Neural progenitor cell (in vitro differentiated cells): ENCODE measurements around the gene KRTDAP. TPM values are rescaled to one million over a fixed set of nuclear protein-coding genes. Genes with fewer than 3 reads are reported as not detected.

ENCODE experiments used
- DNase-seq: peaks from one replicate; pipeline ENCODE4 v3.0.0-alpha.2; 2016; ENCODE audit warnings: low spot score
- H2AFZ ChIP-seq: fragments of 200-600 bp; sonication (generic); replicated peaks from 2 replicates; pipeline ENCODE4 v1.6.1; 2016; ENCODE audit warnings: antibody characterized with exemption
- H3F3A ChIP-seq: fragments of 200-600 bp; sonication (generic); 2 replicates; pipeline ENCODE4 v1.6.1; 2016; ENCODE audit warnings: antibody characterized with exemption, low read depth
- H3K27ac ChIP-seq: fragments of 200-600 bp; sonication (generic); 2 replicates; pipeline ENCODE4 v1.5.1; 2016; ENCODE audit warnings: mild to moderate bottlenecking
- H3K27me3 ChIP-seq: fragments of 200-600 bp; sonication (generic); 2 replicates; pipeline ENCODE4 v1.6.1; 2016; ENCODE audit warnings: mild to moderate bottlenecking, moderate library complexity
- H3K36me3 ChIP-seq: fragments of 200-600 bp; sonication (generic); 2 replicates; pipeline ENCODE4 v1.5.1; 2016
- H3K4me1 ChIP-seq: fragments of 200-600 bp; sonication (generic); 2 replicates; pipeline ENCODE4 v1.6.1; 2016; ENCODE audit warnings: mixed run types
- H3K4me2 ChIP-seq: fragments of 200-600 bp; sonication (generic); 2 replicates; pipeline ENCODE4 v1.6.1; 2016
- H3K4me3 ChIP-seq: fragments of 200-600 bp; sonication (generic); 2 replicates; pipeline ENCODE4 v1.5.1; 2016
- H3K79me2 ChIP-seq: fragments of 200-600 bp; sonication (generic); 2 replicates; pipeline ENCODE4 v1.6.1; 2016; ENCODE audit warnings: low read depth
- H3K9ac ChIP-seq: fragments of 200-600 bp; sonication (generic); 2 replicates; pipeline ENCODE4 v1.6.1; 2016
- H3K9me3 ChIP-seq: fragments of 200-600 bp; sonication (generic); 2 replicates; pipeline ENCODE4 v1.5.1; 2016; ENCODE audit warnings: low read depth
- H4K20me1 ChIP-seq: fragments of 200-600 bp; sonication (generic); 2 replicates; pipeline ENCODE4 v1.6.1; 2016; ENCODE audit warnings: low read depth
- H3K27ac Mint-ChIP-seq: 3 replicates; pipeline ENCODE4 v1.8.0; 2021; ENCODE audit warnings: mixed read lengths
- H3K27me3 Mint-ChIP-seq: 2 replicates; pipeline ENCODE4 v1.8.0; 2022; ENCODE audit warnings: low read depth, mild to moderate bottlenecking, inconsistent platforms, moderate library complexity, mixed read lengths; ENCODE audit not compliant: insufficient read depth
- H3K36me3 Mint-ChIP-seq: 3 replicates; pipeline ENCODE4 v1.8.0; 2021; ENCODE audit warnings: mixed read lengths
- H3K4me1 Mint-ChIP-seq: 3 replicates; pipeline ENCODE4 v1.8.0; 2021; ENCODE audit warnings: mixed read lengths
- H3K4me3 Mint-ChIP-seq: 3 replicates; pipeline ENCODE4 v1.8.0; 2021; ENCODE audit warnings: mild to moderate bottlenecking, moderate library complexity, mixed read lengths
- H3K9me3 Mint-ChIP-seq: 3 replicates; pipeline ENCODE4 v1.8.0; 2020; ENCODE audit warnings: mixed read lengths
- CTCF ChIP-seq: fragments of 200-600 bp; sonication (generic); IDR thresholded peaks from 2 replicates; pipeline ENCODE4 v1.5.1; 2017; ENCODE audit warnings: antibody characterized with exemption, mild to moderate bottlenecking
- EZH2 ChIP-seq: fragments of 200-600 bp; sonication (generic); IDR thresholded peaks from 2 replicates; pipeline ENCODE4 v1.6.1; 2017; ENCODE audit warnings: antibody characterized with exemption, mild to moderate bottlenecking, moderate library complexity
- EZH2phosphoT487 ChIP-seq: fragments of 200-600 bp; sonication (generic); IDR thresholded peaks from 2 replicates; pipeline ENCODE4 v1.6.1; 2017; ENCODE audit warnings: antibody characterized with exemption
- total RNA-seq: library from RNA; depleted of rRNA; stranded (reverse); fragments of >200 nt; gene quantifications from 2 replicates; pipeline ENCODE4 v1.2.3, GENCODE V29; 2015; ENCODE audit warnings: low replicate concordance

Gene KRTDAP
- total RNA-seq = not detected in 2 replicates

- H3K4me3 Mint-ChIP-seq = no peak within 1 kb of the TSS
- no peaks in the 10 kb centered on the region for H4K20me1 ChIP-seq
- no peak for TF ChIP-seq EZH2phosphoT487
- no peak for TF ChIP-seq CTCF
- no peak for TF ChIP-seq EZH2
- no peaks in the 10 kb centered on the region for H3K4me1 ChIP-seq
- H3K4me2 ChIP-seq = no peak within 1 kb of the TSS
- no peak within 1 kb of the TSS for H2AFZ ChIP-seq
- H3K36me3 ChIP-seq = no peaks in the 10 kb centered on the region
- H3K36me3 Mint-ChIP-seq = no peaks in the 10 kb centered on the region
- H3F3A ChIP-seq = no peaks in the 10 kb centered on the region
- no peaks in the 10 kb centered on the region for H3K9me3 ChIP-seq
- no peaks in the 10 kb centered on the region for H3K9me3 Mint-ChIP-seq
- H3K4me3 ChIP-seq = no peak within 1 kb of the TSS
- no peak for DNase-seq
- no peaks in the 10 kb centered on the region for H3K4me1 Mint-ChIP-seq
- H3K27me3 ChIP-seq = peaks cover 4% of the 10 kb centered on the region
- H3K27ac ChIP-seq = no peak within 1 kb of the TSS
- H3K27me3 Mint-ChIP-seq = peaks cover 5% of the 10 kb centered on the region
- no peaks in the 10 kb centered on the region for H3K79me2 ChIP-seq
- no peak within 1 kb of the TSS for H3K27ac Mint-ChIP-seq
- no peak within 1 kb of the TSS for H3K9ac ChIP-seq
These were observed at the start of gene KRTDAP for GRCh38 chr19:35490364-35490763. KRTDAP (minus strand) TSS chr19:35490464; CDS start chr19:35490442, 22 bp downstream.

GRCh38 chr19:35539850-35540249 lies 49.6 kb upstream of the KRTDAP start:
- H3K36me3 Mint-ChIP-seq = peaks cover 2% of the 10 kb centered on the region
- no peak overlapping the region for H3K4me3 Mint-ChIP-seq
- Histone ChIP-seq H3F3A (peaks cover 8% of the 10 kb centered on the region), H3K9me3 (no peaks in the 10 kb centered on the region), H3K79me2 (peaks cover 14% of the 10 kb centered on the region), H3K9ac (no peak overlapping the region), H3K4me3 (no peak overlapping the region), H3K27me3 (no peaks in the 10 kb centered on the region), H3K4me1 (peaks cover 4% of the 10 kb centered on the region), H3K27ac (no peak overlapping the region), H2AFZ (no peak overlapping the region), H4K20me1 (peaks cover 1% of the 10 kb centered on the region), H3K36me3 (no peaks in the 10 kb centered on the region), H3K4me2 (no peak overlapping the region)
- H3K4me1 Mint-ChIP-seq = peaks cover 9% of the 10 kb centered on the region
- TF ChIP-seq EZH2 = no peak
- TF ChIP-seq CTCF = no peak
- TF ChIP-seq EZH2phosphoT487 = no peak
- no peaks in the 10 kb centered on the region for H3K27me3 Mint-ChIP-seq
- no peak for DNase-seq
- H3K27ac Mint-ChIP-seq = no peak overlapping the region
- no peaks in the 10 kb centered on the region for H3K9me3 Mint-ChIP-seq

- no peak overlapping the region for H3K4me3 Mint-ChIP-seq
- Histone ChIP-seq H3K79me2 (peaks cover 9% of the 10 kb centered on the region), H3K4me3 (no peak overlapping the region), H3F3A (peaks cover 8% of the 10 kb centered on the region), H3K4me1 (peaks cover under 1% of the 10 kb centered on the region), H3K36me3 (no peaks in the 10 kb centered on the region), H3K27me3 (no peaks in the 10 kb centered on the region), H3K9ac (no peak overlapping the region), H3K9me3 (no peaks in the 10 kb centered on the region), H3K4me2 (no peak overlapping the region), H2AFZ (no peak overlapping the region), H3K27ac (no peak overlapping the region), H4K20me1 (peaks cover 4% of the 10 kb centered on the region)
- no peak for DNase-seq
- no peaks in the 10 kb centered on the region for H3K9me3 Mint-ChIP-seq
- no peaks in the 10 kb centered on the region for H3K27me3 Mint-ChIP-seq
- no peak overlapping the region for H3K27ac Mint-ChIP-seq
- peaks cover 3% of the 10 kb centered on the region for H3K4me1 Mint-ChIP-seq
- H3K36me3 Mint-ChIP-seq = peaks cover 2% of the 10 kb centered on the region
- no peak for TF ChIP-seq EZH2phosphoT487
- TF ChIP-seq EZH2 = no peak
- no peak for TF ChIP-seq CTCF
These were observed 49.0 kb upstream of the KRTDAP start for GRCh38 chr19:35539314-35539713.
